GM12891 (cell line): ENCODE results near the gene MATR3. TPM values are rescaled to one million over a fixed set of nuclear protein-coding genes. Genes with fewer than 3 reads are reported as not detected.
A peak's percentile ranks its signal among the peaks of the same experiment; 100 is the strongest.

ENCODE experiments used
- DNase-seq: peaks from one replicate; pipeline ENCODE4 v3.0.0; 2011; ENCODE audit warnings: low spot score; ENCODE audit not compliant: insufficient read length
- FAIRE-seq: peaks from 2 replicates; lab custom pipeline; 2011; peaks lifted over from hg19 to GRCh38; lab: Jason Lieb, UNC
- PAX5 ChIP-seq: IDR thresholded peaks from 2 replicates; pipeline ENCODE4 v1.6.1; 2011; ENCODE audit warnings: low read length, moderate library complexity, mild to moderate bottlenecking; ENCODE audit not compliant: insufficient read depth, severe bottlenecking
- POLR2A ChIP-seq: IDR thresholded peaks from 2 replicates; pipeline ENCODE4 v1.6.1; 2011; ENCODE audit warnings: low read depth, low read length, control low read depth
- POLR2AphosphoS5 ChIP-seq: IDR thresholded peaks from 2 replicates; pipeline ENCODE4 v1.6.1; 2011; ENCODE audit warnings: low read depth, low read length, control low read depth
- POU2F2 ChIP-seq: IDR thresholded peaks from 2 replicates; pipeline ENCODE4 v1.6.1; 2011; ENCODE audit warnings: low read depth, mild to moderate bottlenecking, control low read depth, low read length, moderate library complexity
- SPI1 ChIP-seq: IDR thresholded peaks from 2 replicates; pipeline ENCODE4 v1.6.1; 2011; ENCODE audit warnings: low read depth, low read length, control low read depth
- TAF1 ChIP-seq: IDR thresholded peaks from 2 replicates; pipeline ENCODE4 v1.6.1; 2011; ENCODE audit warnings: low read depth, low read length, control low read depth
- polyA plus RNA-seq: library from polyadenylated mRNA; unstranded; fragments of >200 nt; gene quantifications from one replicate; pipeline ENCODE4 v1.2.1, GENCODE V29; 2012; ENCODE audit warnings: low read depth, missing spikeins, inconsistent platforms; ENCODE audit not compliant: missing spikeins

MATR3 gene
- 152 TPM for polyA plus RNA-seq

DNA sequence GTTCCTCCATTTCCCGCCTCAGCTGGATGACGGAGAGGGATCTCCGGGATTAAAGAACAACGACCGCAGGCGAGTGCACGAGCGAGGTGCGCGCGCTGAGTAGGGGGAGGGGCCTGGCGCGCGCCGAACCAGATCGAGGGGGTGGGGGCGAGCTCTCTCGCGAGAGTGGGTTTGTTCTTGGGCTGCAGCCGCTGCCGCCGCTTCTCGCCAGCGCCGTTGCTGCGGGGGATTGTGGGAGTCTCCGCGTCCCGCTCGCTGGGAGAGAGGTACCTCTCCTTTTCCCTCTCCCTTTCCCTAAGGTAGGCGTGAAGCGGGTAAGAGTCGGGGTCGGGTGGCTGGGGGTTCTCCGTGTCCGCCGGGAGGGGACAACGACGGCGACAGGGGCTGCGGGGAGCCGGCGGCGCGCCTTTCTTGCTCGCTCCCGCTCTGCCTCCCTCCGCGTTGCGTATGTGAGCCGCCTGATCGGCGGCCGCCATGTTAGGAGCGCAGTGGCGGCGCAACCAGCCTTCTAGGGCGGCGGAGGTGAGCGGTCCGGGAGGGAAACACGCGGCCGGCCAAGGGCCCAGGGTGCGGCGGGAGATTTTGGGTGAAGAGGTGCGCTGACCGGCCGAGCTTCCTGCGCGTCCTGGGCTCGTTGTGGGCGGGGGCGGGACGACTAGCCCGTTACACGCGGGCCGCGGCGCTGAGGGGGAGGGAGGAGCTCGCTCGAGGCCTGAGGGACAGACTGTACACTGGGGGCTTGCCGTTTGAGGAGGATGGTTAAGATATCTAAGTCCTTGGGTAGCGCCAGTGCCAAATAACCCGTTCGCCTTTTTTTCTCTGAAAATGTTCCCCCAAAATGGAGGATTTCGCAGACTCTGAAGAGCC is at the start of gene MATR3:
Gene MATR3 (plus strand): TSS at position 234 of the 867 bp plus-strand sequence. CDS start 13,676 bp downstream, outside the sequence.
- FAIRE-seq: peak; percentile 94
- peak; percentile 74 for DNase-seq
- no peak for TF ChIP-seq SPI1
- TF ChIP-seq PAX5: peak; percentile 48
- TF ChIP-seq POU2F2: no peak; the same call in 1 of the 2 replicates
- TF ChIP-seq TAF1: peak; percentile 79
- TF ChIP-seq POLR2A: peak; percentile 93
- TF ChIP-seq POLR2AphosphoS5: peak; percentile 96

DNA sequence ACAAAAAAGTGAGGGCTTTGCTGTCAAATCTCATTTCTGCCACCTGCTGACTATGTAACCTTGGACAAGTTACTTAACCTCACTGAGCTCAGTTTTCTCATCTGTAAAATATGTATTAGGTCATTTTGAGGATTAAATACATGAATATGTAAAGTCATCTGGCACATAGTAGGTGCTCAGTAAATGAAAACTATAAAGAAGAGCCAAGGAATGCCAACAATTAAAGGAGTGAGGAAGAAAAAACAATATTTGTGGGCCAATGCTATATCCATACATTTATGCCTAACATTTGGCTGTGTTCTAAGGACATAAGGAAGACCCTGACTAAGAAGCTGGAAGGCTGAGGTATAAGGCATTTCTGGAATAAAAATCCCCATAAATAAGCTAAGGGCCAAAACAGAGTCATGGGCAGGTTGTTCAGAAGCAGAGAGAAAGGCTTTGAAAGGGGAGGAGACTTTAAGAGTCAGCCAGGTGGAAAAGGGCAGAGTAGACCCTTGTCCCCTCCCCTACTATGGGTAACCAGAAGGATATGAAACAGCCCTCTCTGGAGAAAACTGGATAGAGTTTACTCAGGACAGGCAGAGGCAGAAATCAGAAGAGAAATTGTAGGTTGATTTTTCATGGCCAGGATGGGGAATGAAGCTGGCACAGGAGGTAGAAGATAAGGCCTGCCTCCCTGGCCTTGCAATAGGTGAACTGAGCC is 47.8 kb upstream of the MATR3 start:
- DNase-seq (no peak), FAIRE-seq (peak; percentile 72)
- TF ChIP-seq TAF1: no peak
- TF ChIP-seq SPI1: no peak
- TF ChIP-seq POU2F2: no peak
- no peak for TF ChIP-seq POLR2AphosphoS5
- no peak for TF ChIP-seq PAX5
- no peak for TF ChIP-seq POLR2A

GRCh38 chr5:139246394-139246793 is 47.1 kb upstream of the MATR3 start:
- no peak for FAIRE-seq
- DNase-seq: no peak
- no peak for TF ChIP-seq POU2F2
- no peak for TF ChIP-seq PAX5
- no peak for TF ChIP-seq POLR2AphosphoS5
- TF ChIP-seq TAF1: no peak
- TF ChIP-seq POLR2A: no peak

- no peak for FAIRE-seq
- TF ChIP-seq PAX5 (no peak), POLR2A (no peak), SPI1 (no peak), POU2F2 (no peak), TAF1 (no peak), POLR2AphosphoS5 (no peak)
- no peak for DNase-seq
Measured at GRCh38 chr5:139248826-139249453, 44.6 kb upstream of the MATR3 start.

DNA sequence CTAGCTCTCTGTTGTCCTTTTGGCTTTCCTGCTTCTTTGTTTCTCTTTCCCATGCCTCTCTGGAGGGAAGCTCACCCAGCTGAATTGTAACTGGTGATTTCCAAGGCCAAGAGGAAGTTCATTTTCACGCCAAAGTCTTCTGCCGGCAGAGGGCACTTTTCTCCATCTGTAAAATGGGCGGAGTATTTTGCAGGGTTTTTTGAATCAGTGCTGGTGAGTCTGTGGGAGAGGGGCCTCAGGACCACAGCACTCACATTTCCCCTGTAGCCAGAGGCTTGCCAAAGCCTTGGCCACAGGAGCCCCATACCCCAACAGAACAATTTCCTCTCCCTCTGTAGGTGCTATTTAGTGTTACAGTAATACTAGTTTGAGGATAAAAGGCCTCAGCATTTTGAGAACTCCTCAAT is 42.3 kb upstream of the MATR3 start:
- FAIRE-seq: peak; percentile 63
- peak; percentile 55 for DNase-seq
- TF ChIP-seq SPI1 (peak; percentile 49), POU2F2 (no peak), TAF1 (no peak), POLR2A (no peak)

DNA sequence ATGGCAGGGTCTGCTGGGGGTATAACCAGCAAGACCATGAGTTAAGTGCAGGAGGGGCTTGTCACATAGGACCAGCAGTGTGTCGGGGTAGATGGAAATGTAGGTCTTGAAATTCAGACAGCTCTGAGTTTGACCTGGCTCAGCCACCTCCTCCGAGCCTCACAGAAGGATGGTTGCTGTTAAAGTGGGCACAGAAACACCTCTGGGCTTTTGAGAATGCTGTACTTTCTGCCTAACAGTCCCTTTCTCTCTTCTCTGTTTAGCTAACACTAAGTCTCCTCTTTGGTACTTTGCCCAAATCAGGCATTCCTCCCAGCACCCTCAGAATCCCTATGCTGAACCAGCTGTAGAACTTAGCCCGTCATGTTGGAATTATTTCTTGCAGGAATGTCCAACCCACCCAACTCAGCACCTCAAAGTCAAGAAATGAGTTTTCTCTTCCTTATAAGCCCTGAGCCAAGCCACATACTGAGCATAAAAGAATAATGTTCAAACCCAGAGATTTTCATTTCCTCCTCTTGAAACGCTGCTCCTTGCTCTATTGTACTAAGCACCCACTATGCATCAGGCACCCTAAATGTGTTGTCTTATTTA is 41.7 kb upstream of the MATR3 start:
- TF ChIP-seq PAX5 (no peak), SPI1 (peak; percentile 47; the same call in 1 of the 2 replicates)
- FAIRE-seq: peak; percentile 57
- DNase-seq: no peak

GRCh38 chr5:139253115-139253514 is 40.4 kb upstream of the MATR3 start:
- FAIRE-seq (no peak), DNase-seq (no peak)
- TF ChIP-seq TAF1 (no peak), POU2F2 (no peak), SPI1 (no peak)

DNA sequence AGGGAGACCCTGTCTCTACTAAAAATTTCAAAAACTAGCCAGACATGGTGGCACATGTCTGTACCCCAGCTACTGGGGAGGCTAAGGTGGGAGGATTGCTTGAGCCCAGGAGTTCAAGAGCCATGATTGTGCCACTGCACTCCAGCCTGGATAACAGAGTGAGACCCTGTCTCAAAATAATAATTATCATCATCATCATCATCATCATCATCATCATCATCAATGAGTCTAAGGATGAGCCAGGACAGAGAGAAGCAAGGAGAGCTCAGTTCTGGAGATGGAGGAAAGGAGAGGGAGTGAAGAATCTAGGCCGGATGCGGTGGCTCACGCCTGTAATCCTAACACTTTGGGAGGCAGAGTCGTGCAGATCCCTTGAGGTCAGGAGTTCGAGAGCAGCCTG is 36.7 kb upstream of the MATR3 start:
- no peak for TF ChIP-seq POU2F2
- no peak for TF ChIP-seq POLR2A
- no peak for TF ChIP-seq SPI1
- no peak for TF ChIP-seq PAX5
- no peak for TF ChIP-seq POLR2AphosphoS5
- no peak for TF ChIP-seq TAF1
- DNase-seq (no peak), FAIRE-seq (no peak)

- FAIRE-seq: no peak
- DNase-seq: no peak
- TF ChIP-seq POLR2A (no peak), PAX5 (no peak), SPI1 (no peak), POU2F2 (no peak), POLR2AphosphoS5 (no peak), TAF1 (no peak)
Measured at GRCh38 chr5:139262059-139262741, 31.3 kb upstream of the MATR3 start.
